HepG2 (cell line): ENCODE data around the gene L3MBTL4. TPM values are rescaled to one million over a fixed set of nuclear protein-coding genes. Genes with fewer than 3 reads are reported as not detected.

Experiments used
- ATF5 ChIP-seq: sonication (generic); formaldehyde crosslinking; IDR thresholded peaks from 2 replicates; pipeline ENCODE4 v1.4.0; 2020; ENCODE audit warnings: mild to moderate bottlenecking, low read depth, missing genetic modification reagents
- EP300 ChIP-seq, 3 experiments: sonication (generic) in 1 of 3; formaldehyde crosslinking in 1 of 3; IDR thresholded peaks; 2 replicates each; pipeline versions ENCODE4 v1.5.1 to v1.6.1; 2011 to 2020; ENCODE audit warnings: low read depth in 2 of 3, low read length in 2 of 3, borderline replicate concordance in 1 of 3, improper control_type of control experiment in 1 of 3, mild to moderate bottlenecking in 1 of 3, missing genetic modification reagents in 1 of 3, moderate library complexity in 1 of 3
- FOXA3 ChIP-seq: IDR thresholded peaks from 2 replicates; pipeline ENCODE4 v1.6.1; 2016; ENCODE audit warnings: missing genetic modification reagents, missing compliant biosample characterization
- FOXJ3 ChIP-seq: sonication (generic); formaldehyde crosslinking; IDR thresholded peaks from 2 replicates; pipeline ENCODE4 v1.4.0; 2020; ENCODE audit warnings: missing genetic modification reagents, mild to moderate bottlenecking, borderline replicate concordance
- GATAD1 ChIP-seq: IDR thresholded peaks from 2 replicates; pipeline ENCODE4 v1.6.1; 2016; ENCODE audit warnings: missing genetic modification reagents, missing compliant biosample characterization
- GATAD2A ChIP-seq: IDR thresholded peaks from 2 replicates; pipeline ENCODE4 v1.6.1; 2016
- HNF4A ChIP-seq: sonication (generic); formaldehyde crosslinking; IDR thresholded peaks from 2 replicates; pipeline ENCODE4 v1.4.0; 2020; ENCODE audit warnings: missing genetic modification reagents
- HNRNPLL ChIP-seq: fragments of 200-400 bp; formaldehyde crosslinking; IDR thresholded peaks from 2 replicates; pipeline ENCODE4 v1.6.1; 2017; ENCODE audit warnings: mild to moderate bottlenecking, low read depth, low read length; ENCODE audit not compliant: poor library complexity, severe bottlenecking
- HOXA3 ChIP-seq: sonication (generic); formaldehyde crosslinking; IDR thresholded peaks from 2 replicates; pipeline ENCODE4 v1.5.0; 2020; ENCODE audit warnings: missing genetic modification reagents
- LCORL ChIP-seq, 2 experiments: fragments of 450-650 bp in 1 of 2; sonication (generic) in 1 of 2; formaldehyde crosslinking in 1 of 2; IDR thresholded peaks; 2 replicates each; pipeline versions ENCODE4 v1.5.0 to v1.6.1; 2017 to 2020; ENCODE audit warnings: antibody characterized with exemption in 1 of 2, missing genetic modification reagents in 1 of 2
- PLRG1 ChIP-seq: fragments of 450-650 bp; conservative IDR thresholded peaks from 2 replicates; pipeline ENCODE4 v1.6.1; 2016
- THAP7 ChIP-seq: sonication (generic); formaldehyde crosslinking; IDR thresholded peaks from 2 replicates; pipeline ENCODE4 v1.8.1; 2023; ENCODE audit warnings: mild to moderate bottlenecking, missing genetic modification reagents
- ZFAT ChIP-seq: sonication (generic); formaldehyde crosslinking; conservative IDR thresholded peaks from 2 replicates; pipeline ENCODE4 v1.8.1; 2023; ENCODE audit warnings: missing genetic modification reagents, inconsistent platforms
- ZNF124 ChIP-seq: sonication (generic); formaldehyde crosslinking; IDR thresholded peaks from 2 replicates; pipeline ENCODE4 v1.4.0; 2020; ENCODE audit warnings: missing genetic modification reagents
- ZNF18 ChIP-seq: sonication (generic); formaldehyde crosslinking; IDR thresholded peaks from 2 replicates; pipeline ENCODE4 v1.8.0; 2022; ENCODE audit warnings: mild to moderate bottlenecking, missing genetic modification reagents; ENCODE audit not compliant: insufficient replicate concordance
- ZNF317 ChIP-seq: sonication (generic); formaldehyde crosslinking; IDR thresholded peaks from 2 replicates; pipeline ENCODE4 v1.5.0; 2020; ENCODE audit warnings: mild to moderate bottlenecking, missing genetic modification reagents
- ZNF563 ChIP-seq: sonication (generic); formaldehyde crosslinking; IDR thresholded peaks from 2 replicates; pipeline ENCODE4 v1.8.0; 2022; ENCODE audit warnings: mild to moderate bottlenecking, moderate library complexity, missing genetic modification reagents
- ZNF639 ChIP-seq: conservative IDR thresholded peaks from 2 replicates; pipeline ENCODE4 v1.6.1; 2018; ENCODE audit warnings: missing genetic modification reagents
- ZNF704 ChIP-seq: sonication (generic); formaldehyde crosslinking; IDR thresholded peaks from 2 replicates; pipeline ENCODE4 v1.8.1; 2023; ENCODE audit warnings: mild to moderate bottlenecking, inconsistent platforms, moderate library complexity, missing genetic modification reagents, borderline replicate concordance
- polyA plus RNA-seq, 8 experiments: library from polyadenylated mRNA; depleted of rRNA in 3 of 8; stranded (reverse) in 7 of 8; unstranded in 1 of 8; fragments of >200 nt; fragmentation: Illumina TruSeq in 4 of 8; extraction: Trizol in 4 of 8; gene quantifications; 2 replicates each; pipeline versions ENCODE4 v1.2.1 to v1.2.3, GENCODE V29; 2011 to 2016; ENCODE audit warnings: low read depth in 4 of 8, missing spikeins in 1 of 8, mixed read lengths in 1 of 8; ENCODE audit not compliant: insufficient read depth in 1 of 8
- total RNA-seq, 5 experiments: library from RNA; depleted of rRNA; stranded (reverse); fragments of >200 nt; fragmentation: Illumina TruSeq; extraction: Trizol; gene quantifications; 2 replicates each; pipeline ENCODE4 v1.2.3, GENCODE V29; 2016; ENCODE audit warnings: low read depth in 1 of 5
- TF ChIP-seq, protein P1 (sequence below): sonication (generic); formaldehyde crosslinking; IDR thresholded peaks from 2 replicates; pipeline ENCODE4 v1.4.0; 2020; ENCODE audit warnings: missing genetic modification reagents
- TF ChIP-seq, protein P2 (sequence below): sonication (generic); formaldehyde crosslinking; conservative IDR thresholded peaks from 2 replicates; pipeline ENCODE4 v1.8.0; 2022; ENCODE audit warnings: mild to moderate bottlenecking, moderate library complexity, missing genetic modification reagents

L3MBTL4 gene
- total and polyA plus RNA-seq, 2 of the 13 experiments (the other 11 are each of a cell fraction or from before 2014, with no cell fraction given), result 10.8 to 13.3 TPM

DNA sequence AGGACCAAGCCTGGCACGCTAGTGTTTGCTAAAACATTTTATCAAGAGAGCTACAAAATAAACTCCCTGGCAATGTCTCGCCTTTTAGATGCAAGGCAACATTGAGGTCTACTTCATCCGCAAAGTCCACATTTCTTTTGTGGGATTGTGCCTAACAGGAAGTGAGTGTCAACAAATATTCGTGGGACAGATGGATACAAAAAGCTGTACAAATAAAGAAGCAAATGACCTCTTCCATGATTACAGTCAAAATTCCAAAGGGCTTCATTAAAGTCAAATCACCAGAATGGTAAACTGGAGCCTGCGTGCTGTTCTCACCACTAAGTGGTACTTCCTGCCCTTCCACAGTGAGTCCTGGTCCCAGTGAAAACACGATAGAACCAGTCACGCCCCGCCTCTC, 40.4 kb downstream of the L3MBTL4 start (continued):
- TF ChIP-seq LCORL (IDR thresholded peaks at IDR 0.05), result no peak
- TF ChIP-seq LCORL (CRISPR knock-in tag; IDR thresholded peaks at IDR 0.05), result peak; percentile 76
- no peak for TF ChIP-seq THAP7
- TF ChIP-seq PLRG1, result no peak
- TF ChIP-seq GATAD1 (CRISPR knock-in tag), result 0 out of 2 replicates have a peak, but pooled peaks have one; percentile 46
- peak; percentile 73 for TF ChIP-seq FOXA3 (CRISPR knock-in tag)
- TF ChIP-seq HOXA3 (CRISPR knock-in tag), result 0 out of 2 replicates have a peak, but pooled peaks have one; percentile 25
- no peak for TF ChIP-seq ZNF317 (CRISPR knock-in tag)
- no peak for TF ChIP-seq ZNF639
- no peak for TF ChIP-seq ATF5 (CRISPR knock-in tag)
- TF ChIP-seq ZNF124 (CRISPR knock-in tag), result no peak
- TF ChIP-seq, protein P1, sequence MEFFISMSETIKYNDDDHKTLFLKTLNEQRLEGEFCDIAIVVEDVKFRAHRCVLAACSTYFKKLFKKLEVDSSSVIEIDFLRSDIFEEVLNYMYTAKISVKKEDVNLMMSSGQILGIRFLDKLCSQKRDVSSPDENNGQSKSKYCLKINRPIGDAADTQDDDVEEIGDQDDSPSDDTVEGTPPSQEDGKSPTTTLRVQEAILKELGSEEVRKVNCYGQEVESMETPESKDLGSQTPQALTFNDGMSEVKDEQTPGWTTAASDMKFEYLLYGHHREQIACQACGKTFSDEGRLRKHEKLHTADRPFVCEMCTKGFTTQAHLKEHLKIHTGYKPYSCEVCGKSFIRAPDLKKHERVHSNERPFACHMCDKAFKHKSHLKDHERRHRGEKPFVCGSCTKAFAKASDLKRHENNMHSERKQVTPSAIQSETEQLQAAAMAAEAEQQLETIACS (CRISPR knock-in tag), result no peak
- no peak for TF ChIP-seq ZNF18 (CRISPR knock-in tag)
- no peak for TF ChIP-seq ZNF563 (CRISPR knock-in tag)
- TF ChIP-seq ZNF704 (CRISPR knock-in tag), result no peak
- TF ChIP-seq EP300 (IDR thresholded peaks at IDR 0.05; ENCODE audit: low read depth in 2 of 2, low read length in 2 of 2), result peak in 1 of 2 experiments; percentile 75; a peak in 1 of 4 replicates
- TF ChIP-seq EP300 (CRISPR knock-in tag; IDR thresholded peaks at IDR 0.05; ENCODE audit: borderline replicate concordance), result no peak
- TF ChIP-seq, protein P2, sequence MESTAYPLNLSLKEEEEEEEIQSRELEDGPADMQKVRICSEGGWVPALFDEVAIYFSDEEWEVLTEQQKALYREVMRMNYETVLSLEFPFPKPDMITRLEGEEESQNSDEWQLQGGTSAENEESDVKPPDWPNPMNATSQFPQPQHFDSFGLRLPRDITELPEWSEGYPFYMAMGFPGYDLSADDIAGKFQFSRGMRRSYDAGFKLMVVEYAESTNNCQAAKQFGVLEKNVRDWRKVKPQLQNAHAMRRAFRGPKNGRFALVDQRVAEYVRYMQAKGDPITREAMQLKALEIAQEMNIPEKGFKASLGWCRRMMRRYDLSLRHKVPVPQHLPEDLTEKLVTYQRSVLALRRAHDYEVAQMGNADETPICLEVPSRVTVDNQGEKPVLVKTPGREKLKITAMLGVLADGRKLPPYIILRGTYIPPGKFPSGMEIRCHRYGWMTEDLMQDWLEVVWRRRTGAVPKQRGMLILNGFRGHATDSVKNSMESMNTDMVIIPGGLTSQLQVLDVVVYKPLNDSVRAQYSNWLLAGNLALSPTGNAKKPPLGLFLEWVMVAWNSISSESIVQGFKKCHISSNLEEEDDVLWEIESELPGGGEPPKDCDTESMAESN (CRISPR knock-in tag), result no peak
- TF ChIP-seq ZFAT (CRISPR knock-in tag), result no peak
- peak; percentile 58; the same call in 1 of the 2 replicates for TF ChIP-seq GATAD2A (CRISPR knock-in tag)
- TF ChIP-seq HNF4A (CRISPR knock-in tag), result peak; percentile 39; the same call in 1 of the 2 replicates
- peak; percentile 38; the same call in 1 of the 2 replicates for TF ChIP-seq FOXJ3 (CRISPR knock-in tag)
- no peak for TF ChIP-seq HNRNPLL
